DOHH2 (cell line): ENCODE measurements around the gene LSP1.

Experiments
- H3F3A ChIP-seq: fragments of 200-600 bp; sonication (generic), shearing (Covaris generic); 2 replicates; pipeline ENCODE4 v1.6.0; 2016; ENCODE audit warnings: antibody characterized with exemption, mild to moderate bottlenecking; ENCODE audit not compliant: control insufficient read depth, insufficient read depth
- H3K27ac ChIP-seq: fragments of 200-600 bp; sonication (generic); 2 replicates; pipeline ENCODE4 v1.5.1; 2014; ENCODE audit warnings: low read depth, mild to moderate bottlenecking, low read length, moderate library complexity
- H3K27me3 ChIP-seq: fragments of 200-600 bp; sonication (generic); 2 replicates; pipeline ENCODE4 v1.6.1; 2014; ENCODE audit warnings: mild to moderate bottlenecking, low read length, mixed read lengths; ENCODE audit not compliant: control insufficient read depth
- H3K36me3 ChIP-seq: fragments of 200-600 bp; sonication (generic); 2 replicates; pipeline ENCODE4 v1.6.1; 2014; ENCODE audit warnings: mild to moderate bottlenecking, low read length, moderate library complexity, mixed read lengths; ENCODE audit not compliant: control insufficient read depth
- H3K4me1 ChIP-seq: fragments of 200-600 bp; sonication (generic); 2 replicates; pipeline ENCODE4 v1.6.1; 2014; ENCODE audit warnings: mild to moderate bottlenecking, low read length, mixed read lengths; ENCODE audit not compliant: control insufficient read depth
- H3K4me2 ChIP-seq: fragments of 200-600 bp; sonication (generic); 2 replicates; pipeline ENCODE4 v1.6.0; 2014; ENCODE audit warnings: mild to moderate bottlenecking, low read length, moderate library complexity
- H3K4me3 ChIP-seq: fragments of 200-600 bp; sonication (generic); 2 replicates; pipeline ENCODE4 v1.5.1; 2014; ENCODE audit warnings: mild to moderate bottlenecking, low read length, mixed read lengths
- H3K79me2 ChIP-seq: fragments of 200-600 bp; sonication (generic); 2 replicates; pipeline ENCODE4 v1.6.1; 2014; ENCODE audit warnings: mild to moderate bottlenecking, low read length, mixed read lengths; ENCODE audit not compliant: control insufficient read depth
- H3K9me2 ChIP-seq: fragments of 200-600 bp; sonication (generic); replicated peaks from 2 replicates; pipeline ENCODE4 v1.6.1; 2014; ENCODE audit warnings: mild to moderate bottlenecking, low read length, mixed read lengths; ENCODE audit not compliant: control insufficient read depth
- H3K9me3 ChIP-seq: fragments of 200-600 bp; sonication (generic); 2 replicates; pipeline ENCODE4 v1.6.1; 2014; ENCODE audit warnings: antibody characterized with exemption, low read length, mixed read lengths; ENCODE audit not compliant: control insufficient read depth, insufficient read depth
- H4K20me1 ChIP-seq: fragments of 200-600 bp; sonication (generic); 2 replicates; pipeline ENCODE4 v1.6.0; 2014; ENCODE audit warnings: low read depth, mild to moderate bottlenecking, antibody characterized with exemption, low read length, moderate library complexity; ENCODE audit not compliant: control insufficient read depth, insufficient read depth
- EZH2phosphoT487 ChIP-seq: fragments of 200-600 bp; sonication (generic); IDR thresholded peaks from 2 replicates; pipeline ENCODE4 v1.6.1; 2017; ENCODE audit warnings: borderline replicate concordance, mild to moderate bottlenecking, antibody characterized with exemption, low read length, moderate library complexity, mixed read lengths
- TF ChIP-seq, protein P1 (sequence below): fragments of 200-600 bp; sonication (generic); IDR thresholded peaks from one replicate; pipeline ENCODE4 v1.5.1; 2014; ENCODE audit warnings: antibody characterized with exemption, mild to moderate bottlenecking, low read depth, low read length; ENCODE audit not compliant: poor library complexity, severe bottlenecking

The LSP1 gene

DNA sequence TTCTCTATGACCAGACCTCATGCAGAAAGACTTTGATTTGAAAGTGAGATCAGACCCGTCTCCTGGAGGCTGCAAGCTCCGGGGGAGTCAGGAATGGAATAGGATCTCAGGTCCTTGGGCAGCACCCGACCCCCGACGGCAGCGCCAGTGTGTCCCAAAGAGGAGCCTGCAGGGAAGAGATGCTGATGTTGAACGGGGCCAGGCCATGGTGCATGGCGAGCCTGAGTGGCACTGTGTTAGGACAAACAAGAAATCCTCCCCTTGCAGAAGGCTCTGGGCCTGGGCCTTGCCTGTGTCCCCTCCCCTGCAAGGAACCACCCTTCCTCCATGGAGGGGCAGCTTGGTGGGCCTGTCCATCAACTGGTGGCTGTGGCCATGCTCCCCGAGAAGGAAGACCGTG, 38.2 kb upstream of the LSP1 start:
- H4K20me1 ChIP-seq, result no peaks in the 10 kb centered on the region
- TF ChIP-seq EZH2phosphoT487, result no peak
- TF ChIP-seq, protein P1, sequence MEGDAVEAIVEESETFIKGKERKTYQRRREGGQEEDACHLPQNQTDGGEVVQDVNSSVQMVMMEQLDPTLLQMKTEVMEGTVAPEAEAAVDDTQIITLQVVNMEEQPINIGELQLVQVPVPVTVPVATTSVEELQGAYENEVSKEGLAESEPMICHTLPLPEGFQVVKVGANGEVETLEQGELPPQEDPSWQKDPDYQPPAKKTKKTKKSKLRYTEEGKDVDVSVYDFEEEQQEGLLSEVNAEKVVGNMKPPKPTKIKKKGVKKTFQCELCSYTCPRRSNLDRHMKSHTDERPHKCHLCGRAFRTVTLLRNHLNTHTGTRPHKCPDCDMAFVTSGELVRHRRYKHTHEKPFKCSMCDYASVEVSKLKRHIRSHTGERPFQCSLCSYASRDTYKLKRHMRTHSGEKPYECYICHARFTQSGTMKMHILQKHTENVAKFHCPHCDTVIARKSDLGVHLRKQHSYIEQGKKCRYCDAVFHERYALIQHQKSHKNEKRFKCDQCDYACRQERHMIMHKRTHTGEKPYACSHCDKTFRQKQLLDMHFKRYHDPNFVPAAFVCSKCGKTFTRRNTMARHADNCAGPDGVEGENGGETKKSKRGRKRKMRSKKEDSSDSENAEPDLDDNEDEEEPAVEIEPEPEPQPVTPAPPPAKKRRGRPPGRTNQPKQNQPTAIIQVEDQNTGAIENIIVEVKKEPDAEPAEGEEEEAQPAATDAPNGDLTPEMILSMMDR, result no peak
- H3K4me3 ChIP-seq, result no peak overlapping the region
- no peaks in the 10 kb centered on the region for H3K79me2 ChIP-seq
- H3K27ac ChIP-seq, result no peak overlapping the region
- H3K9me3 ChIP-seq, result no peaks in the 10 kb centered on the region
- H3K4me1 ChIP-seq, result no peaks in the 10 kb centered on the region
- H3K27me3 ChIP-seq, result peaks cover 4% of the 10 kb centered on the region; the same call in 1 of the 2 replicates
- no peaks in the 10 kb centered on the region for H3K9me2 ChIP-seq
- no peak overlapping the region for H3K4me2 ChIP-seq
- no peaks in the 10 kb centered on the region for H3K36me3 ChIP-seq
- H3F3A ChIP-seq, result no peaks in the 10 kb centered on the region

DNA sequence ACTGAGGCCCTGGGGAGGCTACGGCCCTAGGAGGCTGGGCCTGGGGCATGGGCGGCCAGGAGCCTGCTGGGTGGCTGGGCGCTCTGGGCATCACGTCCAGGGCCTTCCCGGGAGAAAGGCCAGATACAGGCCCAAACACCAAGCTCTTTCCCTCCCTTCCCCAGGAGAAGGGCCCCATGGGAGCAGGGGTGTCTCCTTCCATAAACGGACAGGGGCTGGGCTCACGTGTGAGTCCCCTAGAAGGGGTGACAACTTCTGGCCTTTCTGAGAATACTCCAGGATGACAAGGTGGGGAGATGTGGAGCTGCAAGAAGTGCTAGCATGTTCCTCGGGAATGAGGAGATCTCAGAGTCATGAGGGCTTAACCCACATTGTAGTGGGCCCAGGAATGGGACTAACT, 37.6 kb upstream of the LSP1 start:
- no peaks in the 10 kb centered on the region for H4K20me1 ChIP-seq
- no peak overlapping the region for H3K4me2 ChIP-seq
- H3K27ac ChIP-seq, result no peak overlapping the region
- no peaks in the 10 kb centered on the region for H3F3A ChIP-seq
- no peak overlapping the region for H3K4me3 ChIP-seq
- H3K27me3 ChIP-seq, result peaks cover 4% of the 10 kb centered on the region; the same call in 1 of the 2 replicates
- H3K9me3 ChIP-seq, result no peaks in the 10 kb centered on the region
- H3K4me1 ChIP-seq, result no peaks in the 10 kb centered on the region
- H3K79me2 ChIP-seq, result no peaks in the 10 kb centered on the region
- no peaks in the 10 kb centered on the region for H3K36me3 ChIP-seq
- TF ChIP-seq, protein P1, result no peak
- no peak for TF ChIP-seq EZH2phosphoT487
- H3K9me2 ChIP-seq, result no peaks in the 10 kb centered on the region

DNA sequence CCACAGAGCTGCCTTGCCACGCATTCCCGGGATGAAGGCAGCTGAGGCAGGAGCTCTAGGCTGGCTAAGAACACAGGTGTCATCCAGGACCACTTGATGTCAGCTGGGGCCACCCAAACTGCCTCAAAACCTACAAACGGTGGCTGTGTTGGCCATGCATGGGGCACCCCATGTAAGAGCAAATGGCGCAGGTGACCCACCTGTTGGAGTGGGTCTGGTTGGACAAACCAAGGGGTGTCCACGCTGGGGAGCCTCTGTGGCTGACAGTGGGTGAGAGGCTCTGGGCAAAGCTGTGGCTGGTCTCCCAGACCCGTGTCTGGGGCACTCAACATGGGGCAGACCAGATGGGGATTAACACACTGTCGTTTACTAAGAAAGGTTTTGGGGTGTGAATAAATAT, 37.1 kb upstream of the LSP1 start:
- H3K4me3 ChIP-seq, result no peak overlapping the region
- TF ChIP-seq, protein P1, result no peak
- no peak for TF ChIP-seq EZH2phosphoT487
- no peaks in the 10 kb centered on the region for H4K20me1 ChIP-seq
- H3K27me3 ChIP-seq, result peaks cover 4% of the 10 kb centered on the region; the same call in 1 of the 2 replicates
- no peaks in the 10 kb centered on the region for H3K9me3 ChIP-seq
- no peaks in the 10 kb centered on the region for H3K79me2 ChIP-seq
- no peak overlapping the region for H3K27ac ChIP-seq
- no peaks in the 10 kb centered on the region for H3K4me1 ChIP-seq
- H3K9me2 ChIP-seq, result no peaks in the 10 kb centered on the region
- H3F3A ChIP-seq, result no peaks in the 10 kb centered on the region
- H3K4me2 ChIP-seq, result no peak overlapping the region
- no peaks in the 10 kb centered on the region for H3K36me3 ChIP-seq

DNA sequence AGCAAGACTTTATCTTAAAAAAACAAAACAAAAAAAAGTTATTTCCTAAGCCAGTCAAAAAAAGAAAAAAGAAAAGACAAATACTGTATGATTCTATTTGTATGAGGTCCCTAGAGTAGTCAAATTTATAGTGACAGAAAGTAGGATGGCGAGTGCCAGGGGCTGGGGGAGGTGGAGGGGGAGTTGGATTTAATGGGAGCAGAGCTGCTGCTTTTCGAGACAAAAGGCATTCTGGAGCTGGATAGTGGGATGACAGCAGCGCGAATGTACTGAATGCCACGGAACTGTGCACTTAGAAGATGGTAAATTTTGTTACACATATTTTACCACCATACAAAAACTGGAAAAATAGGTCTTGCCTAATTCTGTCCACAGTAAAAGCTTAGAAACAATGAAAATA, 35.9 kb upstream of the LSP1 start:
- H3K79me2 ChIP-seq, result no peaks in the 10 kb centered on the region
- H3K4me3 ChIP-seq, result no peak overlapping the region
- no peaks in the 10 kb centered on the region for H3K9me2 ChIP-seq
- H4K20me1 ChIP-seq, result no peaks in the 10 kb centered on the region
- no peaks in the 10 kb centered on the region for H3K9me3 ChIP-seq
- H3K4me2 ChIP-seq, result no peak overlapping the region
- H3K27ac ChIP-seq, result no peak overlapping the region
- H3K27me3 ChIP-seq, result peaks cover 4% of the 10 kb centered on the region; the same call in 1 of the 2 replicates
- H3K4me1 ChIP-seq, result no peaks in the 10 kb centered on the region
- H3F3A ChIP-seq, result no peaks in the 10 kb centered on the region
- H3K36me3 ChIP-seq, result no peaks in the 10 kb centered on the region
- TF ChIP-seq, protein P1, result no peak
- TF ChIP-seq EZH2phosphoT487, result no peak
